Lung (tissue), 12 donors: Measurements from ENCODE around the gene RAVER1. TPM values are rescaled to one million over a fixed set of nuclear protein-coding genes. Genes with fewer than 3 reads are reported as not detected.

ENCODE experiments used
- ATAC-seq: fragments of 200-7000 bp; cut with Tn5 transposase; one replicate; pipeline ENCODE4 v1.9.1; 2020; ENCODE audit warnings: moderate number of reproducible peaks; ENCODE audit not compliant: insufficient read depth, low FRiP score
- DNase-seq, 3 donors: peaks; one replicate each; pipeline ENCODE4 v3.0.0-alpha.2; 2013 to 2017
- H3K27ac ChIP-seq, 2 donors: one replicate each; pipeline ENCODE4 v1.5.1; 2013; ENCODE audit warnings: mild to moderate bottlenecking in 2 of 2, moderate library complexity in 2 of 2, control low read depth in 1 of 2, inconsistent platforms in 1 of 2, low read depth in 1 of 2, low read length in 1 of 2
- H3K27me3 ChIP-seq, 3 donors: one replicate each; pipeline ENCODE4 v1.5.1; 2013; ENCODE audit warnings: low read length in 2 of 3; ENCODE audit not compliant: control insufficient read depth in 3 of 3, insufficient read depth in 3 of 3
- H3K36me3 ChIP-seq, 4 donors: one replicate each; pipeline ENCODE4 v1.5.1; 2013; ENCODE audit warnings: low read length in 4 of 4, mild to moderate bottlenecking in 1 of 4, moderate library complexity in 1 of 4; ENCODE audit not compliant: control insufficient read depth in 4 of 4, insufficient read depth in 4 of 4
- H3K4me1 ChIP-seq, 5 donors: one replicate each; pipeline ENCODE4 v1.5.1; 2013; ENCODE audit warnings: low read length in 5 of 5, mild to moderate bottlenecking in 2 of 5, moderate library complexity in 1 of 5; ENCODE audit not compliant: control insufficient read depth in 5 of 5, insufficient read depth in 5 of 5
- H3K4me3 ChIP-seq: one replicate; pipeline ENCODE4 v1.5.1; 2013; ENCODE audit warnings: mild to moderate bottlenecking, control low read depth, moderate library complexity
- H3K9ac ChIP-seq, 2 donors: one replicate each; pipeline ENCODE4 v1.5.1; 2013; ENCODE audit warnings: low read length in 2 of 2, control low read depth in 1 of 2; ENCODE audit not compliant: insufficient read depth in 1 of 2
- H3K9me3 ChIP-seq, 4 donors: one replicate each; pipeline ENCODE4 v1.5.1; 2013; ENCODE audit warnings: low read length in 3 of 4, mild to moderate bottlenecking in 1 of 4, moderate library complexity in 1 of 4; ENCODE audit not compliant: control insufficient read depth in 4 of 4, insufficient read depth in 3 of 4
- WGBS, 2 donors: extraction: QIAGEN DNeasy Blood & Tissue Kit; methylation state at CpG; one replicate each; pipeline ENCODE4 v1.1.7; 2013; 5-methylcytosine and 5-hydroxymethylcytosine counted together
- polyA plus RNA-seq, 2 donors: library from polyadenylated mRNA; stranded (reverse); fragments of 200-250 nt; gene quantifications; one replicate each; pipeline ENCODE4 v1.2.1, GENCODE V29; 2013
- total RNA-seq, 2 donors: library from RNA; depleted of rRNA in 1 of 2; stranded (reverse); fragments of >200 nt in 1 of 2; gene quantifications; one replicate each; pipeline ENCODE4 v1.2.1, GENCODE V29; 2014 to 2021
- TF ChIP-seq, protein P1 (sequence below): IDR thresholded peaks from 2 replicates; pipeline ENCODE4 v1.5.1; 2012; ENCODE audit warnings: mild to moderate bottlenecking; ENCODE audit errors: control extremely low read depth, extremely low read depth
- donor health status: control.
- donor health status: control.
- donor health status: Bipolar disorder and iron deficiency.
- donor health status: healthy.
- donor health status: DM: yes; HTN: yes; CAD: no.

The RAVER1 gene
- total and polyA plus RNA-seq, 4 donors, result 10.5 to 46.1 (median 19.4) TPM

DNA sequence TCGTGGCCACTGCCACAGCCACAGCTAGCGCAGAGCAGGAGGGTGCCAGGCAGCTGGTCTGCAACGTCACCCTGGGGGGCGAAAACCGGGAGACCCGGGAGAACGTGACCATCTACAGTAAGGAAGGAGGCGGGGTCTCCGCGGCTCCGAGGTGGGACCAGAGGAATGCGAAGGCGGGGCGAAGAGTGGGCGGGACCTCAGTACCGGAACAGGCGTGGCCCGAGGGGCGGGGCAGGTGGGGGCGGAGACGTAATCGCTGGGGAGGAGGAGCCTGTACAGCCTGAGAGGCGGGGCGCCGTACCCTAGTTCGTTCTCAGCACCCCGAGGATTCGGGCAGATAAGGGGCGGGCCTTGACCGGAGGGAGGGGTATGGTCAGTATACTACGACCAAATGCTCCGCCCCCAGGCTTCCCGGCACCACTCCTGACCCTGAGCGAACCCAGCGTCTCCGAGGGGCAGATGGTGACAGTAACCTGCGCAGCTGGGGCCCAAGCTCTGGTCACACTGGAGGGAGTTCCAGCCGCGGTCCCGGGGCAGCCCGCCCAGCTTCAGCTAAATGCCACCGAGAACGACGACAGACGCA lies 41.0 kb downstream of the RAVER1 start:
- Histone ChIP-seq H3K36me3 (peaks cover 0 to 5% (median 0%) of the 10 kb centered on the region in 4 donors), H3K4me1 (peaks cover 0 to 62% (median 26%) of the 10 kb centered on the region in 5 donors), H3K27me3 (peaks cover 0 to 63% (median 24%) of the 10 kb centered on the region in 3 donors), H3K4me3 (peak overlapping the region; percentile 20), H3K27ac (peak overlapping the region in 1 of 2 donors; percentile 50), H3K9me3 (peaks cover 0 to 7% (median 0%) of the 10 kb centered on the region in 4 donors), H3K9ac (no peak overlapping the region)
- DNase-seq (peak; percentile 70 to 85 (median 82)), ATAC-seq (peak; percentile 73)
- 1 to 2% methylated on average over 42 to 45 of the region's 45 CpGs for WGBS, 2 donors
- TF ChIP-seq, protein P1, sequence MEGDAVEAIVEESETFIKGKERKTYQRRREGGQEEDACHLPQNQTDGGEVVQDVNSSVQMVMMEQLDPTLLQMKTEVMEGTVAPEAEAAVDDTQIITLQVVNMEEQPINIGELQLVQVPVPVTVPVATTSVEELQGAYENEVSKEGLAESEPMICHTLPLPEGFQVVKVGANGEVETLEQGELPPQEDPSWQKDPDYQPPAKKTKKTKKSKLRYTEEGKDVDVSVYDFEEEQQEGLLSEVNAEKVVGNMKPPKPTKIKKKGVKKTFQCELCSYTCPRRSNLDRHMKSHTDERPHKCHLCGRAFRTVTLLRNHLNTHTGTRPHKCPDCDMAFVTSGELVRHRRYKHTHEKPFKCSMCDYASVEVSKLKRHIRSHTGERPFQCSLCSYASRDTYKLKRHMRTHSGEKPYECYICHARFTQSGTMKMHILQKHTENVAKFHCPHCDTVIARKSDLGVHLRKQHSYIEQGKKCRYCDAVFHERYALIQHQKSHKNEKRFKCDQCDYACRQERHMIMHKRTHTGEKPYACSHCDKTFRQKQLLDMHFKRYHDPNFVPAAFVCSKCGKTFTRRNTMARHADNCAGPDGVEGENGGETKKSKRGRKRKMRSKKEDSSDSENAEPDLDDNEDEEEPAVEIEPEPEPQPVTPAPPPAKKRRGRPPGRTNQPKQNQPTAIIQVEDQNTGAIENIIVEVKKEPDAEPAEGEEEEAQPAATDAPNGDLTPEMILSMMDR, result no peak

DNA sequence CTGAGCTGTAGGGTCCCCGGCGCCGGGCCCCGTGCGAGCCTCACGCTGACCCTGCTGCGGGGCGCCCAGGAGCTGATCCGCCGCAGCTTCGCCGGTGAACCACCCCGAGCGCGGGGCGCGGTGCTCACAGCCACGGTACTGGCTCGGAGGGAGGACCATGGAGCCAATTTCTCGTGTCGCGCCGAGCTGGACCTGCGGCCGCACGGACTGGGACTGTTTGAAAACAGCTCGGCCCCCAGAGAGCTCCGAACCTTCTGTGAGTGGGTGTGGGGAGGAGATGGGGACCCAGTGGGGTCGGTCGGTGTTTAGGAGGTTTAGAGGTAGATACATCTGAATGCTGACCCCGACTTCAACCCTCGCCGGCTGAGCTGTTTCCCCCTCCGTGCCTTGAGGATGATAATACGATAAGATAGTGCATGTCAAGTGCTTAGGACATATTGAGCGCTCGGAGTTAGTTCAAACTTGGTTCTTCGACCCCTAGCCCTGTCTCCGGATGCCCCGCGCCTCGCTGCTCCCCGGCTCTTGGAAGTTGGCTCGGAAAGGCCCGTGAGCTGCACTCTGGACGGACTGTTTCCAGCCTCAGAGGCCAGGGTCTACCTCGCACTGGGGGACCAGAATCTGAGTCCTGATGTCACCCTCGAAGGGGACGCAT lies 41.6 kb downstream of the RAVER1 start:
- Histone ChIP-seq H3K27ac (peak overlapping the region in 1 of 2 donors; percentile 50), H3K4me3 (peak overlapping the region; percentile 20), H3K9ac (no peak overlapping the region), H3K27me3 (peaks cover 0 to 62% (median 24%) of the 10 kb centered on the region in 3 donors), H3K4me1 (peaks cover 0 to 67% (median 31%) of the 10 kb centered on the region in 5 donors), H3K9me3 (peaks cover 0 to 7% (median 0%) of the 10 kb centered on the region in 4 donors), H3K36me3 (peaks cover 0 to 5% (median 0%) of the 10 kb centered on the region in 4 donors)
- DNase-seq, result no peak
- ATAC-seq, result no peak
- TF ChIP-seq, protein P1, result no peak
- WGBS, 2 donors, result 2% methylated on average over 48 to 49 of the region's 49 CpGs

DNA sequence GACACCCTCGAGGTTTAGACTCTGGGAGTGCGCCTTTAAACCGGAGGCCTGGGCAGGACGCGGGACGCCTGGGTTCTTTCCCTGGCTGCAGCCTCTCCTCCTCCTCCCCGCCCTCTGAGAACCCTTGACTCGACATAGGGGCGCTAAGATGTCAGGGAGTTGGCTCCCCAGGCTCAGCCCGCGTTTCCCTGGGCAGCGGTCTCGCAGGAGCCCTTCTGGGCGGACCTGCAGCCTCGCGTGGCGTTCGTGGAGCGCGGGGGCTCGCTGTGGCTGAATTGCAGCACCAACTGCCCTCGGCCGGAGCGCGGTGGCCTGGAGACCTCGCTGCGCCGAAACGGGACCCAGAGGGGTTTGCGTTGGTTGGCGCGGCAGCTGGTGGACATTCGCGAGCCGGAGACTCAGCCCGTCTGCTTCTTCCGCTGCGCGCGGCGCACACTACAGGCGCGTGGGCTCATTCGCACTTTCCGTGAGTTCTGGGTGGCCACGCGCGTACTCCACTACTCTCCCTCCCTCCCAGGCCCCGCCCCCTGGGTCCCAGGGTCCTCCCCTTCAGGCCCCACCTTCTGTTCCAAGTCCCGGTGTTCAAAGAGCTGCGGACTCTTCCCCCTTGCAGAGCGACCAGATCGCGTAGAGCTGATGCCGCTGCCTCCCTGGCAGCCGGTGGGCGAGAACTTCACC lies 42.3 kb downstream of the RAVER1 start:
- Histone ChIP-seq H3K36me3 (peaks cover 0 to 5% (median under 1%) of the 10 kb centered on the region in 4 donors), H3K9ac (no peak overlapping the region), H3K9me3 (peaks cover 0 to 7% (median 0%) of the 10 kb centered on the region in 4 donors), H3K4me3 (no peak overlapping the region), H3K27me3 (peaks cover 0 to 58% (median 23%) of the 10 kb centered on the region in 3 donors), H3K27ac (peak overlapping the region in 1 of 2 donors; percentile 50), H3K4me1 (peaks cover 0 to 72% (median 38%) of the 10 kb centered on the region in 5 donors)
- WGBS, 2 donors, result 0% methylated on average over 52 to 57 of the region's 57 CpGs
- TF ChIP-seq, protein P1, result no peak
- peak; percentile 55 to 67 (median 59) for DNase-seq
- ATAC-seq, result no peak
